Measurements from ENCODE around the gene P4HA3.
A peak's percentile ranks its signal among the peaks of the same experiment; 100 is the strongest.

Gene P4HA3

DNA sequence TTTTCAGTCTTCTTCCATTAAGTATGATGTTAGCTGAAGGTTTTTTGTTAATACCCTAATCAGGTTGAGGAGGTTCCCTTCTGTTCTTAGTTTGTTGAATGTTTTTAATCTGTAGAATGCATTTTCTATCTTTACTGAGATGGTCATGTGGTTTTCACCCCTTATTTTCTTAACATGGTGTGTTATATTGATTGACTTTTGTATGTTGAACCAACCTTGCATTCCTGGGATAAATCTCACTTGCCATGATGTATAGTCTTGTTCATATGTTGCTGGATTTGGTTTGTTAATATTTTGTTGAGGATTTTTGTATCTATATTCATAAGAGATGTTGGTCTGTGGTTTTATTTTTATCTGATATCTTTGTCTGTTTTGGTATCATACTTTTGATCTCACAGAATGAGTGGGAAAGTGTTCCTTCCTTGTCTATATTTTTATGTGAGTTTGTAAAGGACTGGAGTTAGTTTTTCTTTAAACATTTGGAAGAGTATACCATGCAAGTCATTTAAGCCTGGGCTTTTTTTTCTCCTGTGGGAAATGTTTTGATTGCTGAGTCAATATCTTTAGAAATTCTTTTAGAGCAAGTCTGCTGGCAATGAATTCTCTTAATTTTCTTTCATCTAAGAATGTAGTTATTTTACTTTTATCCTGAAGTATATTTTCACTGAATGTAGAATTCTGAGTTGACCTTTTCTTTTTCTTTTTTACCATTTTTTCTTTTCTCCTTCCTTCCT is 5.5 kb upstream of the P4HA3 start:
- DNase-seq, result no peak

DNA sequence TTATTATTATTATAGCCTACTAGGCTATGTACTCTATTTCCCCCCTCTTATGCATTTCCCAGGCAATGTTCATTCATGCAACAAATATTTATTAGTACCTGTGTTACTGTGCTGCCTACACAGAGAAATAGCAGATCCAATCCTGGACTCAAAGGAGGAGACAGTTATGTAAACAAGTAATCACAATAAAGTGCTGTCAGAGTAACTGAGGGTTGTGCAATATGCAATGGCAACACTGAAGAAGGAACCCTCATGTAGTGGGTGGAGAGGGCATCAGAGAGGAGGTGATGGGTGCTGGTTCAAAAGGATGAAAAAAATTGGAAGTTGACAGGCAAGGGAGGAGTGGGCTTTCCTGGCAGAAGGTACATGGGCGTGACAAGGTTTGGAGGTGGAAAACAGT is 886 bp upstream of the P4HA3 start:
- no peak for DNase-seq

DNA sequence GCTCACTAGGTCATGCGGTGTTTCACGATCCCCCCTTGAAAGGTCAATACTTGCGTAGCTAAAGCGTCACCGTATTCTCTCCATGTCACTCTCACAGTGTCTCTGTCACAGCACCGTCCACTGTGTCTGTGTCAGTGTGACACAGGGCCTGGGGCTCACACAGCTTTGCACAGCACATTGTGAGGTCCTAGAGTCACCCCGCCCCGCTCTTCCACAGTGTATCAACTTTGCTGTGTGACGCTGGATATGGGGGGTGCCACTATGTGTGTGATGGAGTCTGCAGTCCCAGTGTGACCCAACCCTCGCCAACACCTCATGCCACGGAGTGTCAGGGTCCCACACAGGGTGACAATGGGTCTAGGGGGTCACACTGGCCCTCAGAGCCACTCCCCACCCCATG is 583 bp downstream of the P4HA3 start:
- DNase-seq, result no peak

DNA sequence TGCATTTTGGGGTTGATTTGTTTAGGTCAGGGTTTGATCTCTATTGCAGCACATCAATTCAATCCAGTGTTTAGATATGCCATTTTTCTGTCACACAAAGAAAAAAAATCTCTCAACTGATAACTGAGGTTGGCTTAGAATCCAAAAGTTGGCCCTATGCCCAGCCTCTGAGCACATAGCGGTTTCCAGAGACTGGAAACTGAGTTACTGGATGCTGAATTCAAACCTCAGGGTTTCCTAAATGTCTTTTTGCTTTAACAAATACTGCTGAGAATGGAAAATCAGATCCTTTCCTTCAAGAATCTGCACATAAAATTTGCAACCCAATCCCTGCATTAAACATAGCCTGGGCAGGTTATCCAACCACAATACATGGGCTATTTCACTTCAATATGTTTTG is 4.0 kb downstream of the P4HA3 start:
- no peak for DNase-seq

DNA sequence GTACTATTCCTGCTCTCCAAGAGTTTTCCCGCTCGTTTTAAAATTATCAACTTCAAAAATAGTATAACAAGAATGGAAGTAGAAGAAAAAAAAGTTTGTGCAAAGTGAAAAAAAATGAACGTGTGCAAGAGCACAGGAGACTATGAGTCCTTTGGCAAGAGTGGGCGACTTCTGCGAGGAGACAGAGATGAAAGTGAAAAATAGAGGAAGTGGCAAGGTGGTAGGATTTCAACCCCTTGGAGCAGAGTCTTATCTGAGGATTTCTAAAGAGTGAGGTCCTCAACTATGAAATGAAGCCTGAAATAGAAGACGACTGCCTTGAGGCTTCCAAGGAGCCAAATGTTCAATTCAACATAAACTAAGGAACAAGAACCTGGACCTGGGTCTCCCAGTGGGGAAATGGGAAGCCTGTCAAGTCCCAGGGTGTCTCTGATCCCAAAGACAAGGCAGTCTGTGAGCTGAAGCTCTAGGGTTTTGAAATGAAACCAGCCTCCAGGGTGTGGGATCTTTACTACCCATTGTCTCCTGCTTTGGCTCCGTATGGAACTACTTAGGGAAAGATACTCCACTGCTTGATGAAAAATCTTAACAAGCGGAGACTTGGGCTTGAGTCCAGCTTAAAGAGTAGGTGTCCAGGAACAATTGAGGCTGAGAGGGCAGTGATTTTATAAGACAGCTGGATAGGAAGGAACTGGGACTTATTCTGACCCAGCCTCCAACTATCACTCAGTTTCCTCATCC is 4.8 kb downstream of the P4HA3 start:
- no peak for DNase-seq

DNA sequence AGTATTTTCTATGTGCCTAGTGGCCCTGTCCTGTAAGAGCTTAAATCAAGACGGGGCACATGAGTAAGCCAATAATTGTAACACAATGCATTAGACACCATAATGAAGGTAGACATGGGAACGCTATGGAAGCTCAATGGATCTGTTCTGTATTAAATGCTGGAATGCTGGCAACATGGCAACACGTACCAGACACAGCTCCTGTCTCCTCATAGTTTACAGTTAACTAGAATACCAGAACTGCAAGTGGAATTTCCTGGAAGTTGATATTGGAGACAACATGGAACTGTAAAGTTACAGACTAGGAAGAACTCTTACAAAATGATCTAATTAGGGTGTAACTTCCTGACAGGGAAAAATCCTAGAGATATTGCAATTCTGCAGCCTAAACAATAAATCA is 12.4 kb downstream of the P4HA3 start:
- DNase-seq, result no peak

DNA sequence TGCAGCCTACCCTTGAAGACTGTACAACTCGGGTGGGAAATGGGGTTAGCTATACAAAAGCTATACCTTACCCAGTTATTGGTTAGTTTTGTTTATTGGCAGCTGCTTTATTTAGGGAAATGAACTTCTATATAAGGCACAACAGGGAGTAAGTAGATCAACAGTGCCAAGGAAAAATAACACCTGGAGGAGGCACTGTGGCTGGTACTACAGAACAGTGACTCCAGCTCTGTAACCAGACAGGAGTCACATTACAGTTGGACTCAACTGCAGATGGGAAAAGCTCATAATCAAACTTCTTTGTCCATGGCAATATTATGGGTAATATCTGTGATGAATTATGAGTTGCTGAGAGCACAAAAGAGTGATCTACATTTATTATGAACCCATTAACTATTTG is 14.0 kb downstream of the P4HA3 start:
- DNase-seq, result no peak

DNA sequence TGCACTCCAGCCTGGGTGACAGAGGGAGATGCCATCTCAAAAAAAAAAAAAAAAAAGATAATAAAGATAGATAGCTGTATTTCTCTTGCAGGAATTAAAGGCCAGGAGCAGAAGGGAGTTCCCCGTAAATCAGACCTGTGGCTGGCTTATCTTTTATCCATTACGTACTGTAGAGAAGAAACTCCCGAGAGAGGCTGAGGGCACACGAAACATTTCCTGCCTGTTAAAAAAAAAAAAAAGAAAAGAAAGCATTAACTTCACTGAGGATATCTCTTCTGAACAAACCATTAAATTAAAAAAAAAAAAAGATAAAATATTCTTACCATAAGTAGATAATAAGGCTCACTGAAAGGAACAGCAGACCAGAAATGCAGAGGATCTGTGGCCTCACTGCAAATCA is 22.5 kb downstream of the P4HA3 start:
- DNase-seq, result no peak

DNA sequence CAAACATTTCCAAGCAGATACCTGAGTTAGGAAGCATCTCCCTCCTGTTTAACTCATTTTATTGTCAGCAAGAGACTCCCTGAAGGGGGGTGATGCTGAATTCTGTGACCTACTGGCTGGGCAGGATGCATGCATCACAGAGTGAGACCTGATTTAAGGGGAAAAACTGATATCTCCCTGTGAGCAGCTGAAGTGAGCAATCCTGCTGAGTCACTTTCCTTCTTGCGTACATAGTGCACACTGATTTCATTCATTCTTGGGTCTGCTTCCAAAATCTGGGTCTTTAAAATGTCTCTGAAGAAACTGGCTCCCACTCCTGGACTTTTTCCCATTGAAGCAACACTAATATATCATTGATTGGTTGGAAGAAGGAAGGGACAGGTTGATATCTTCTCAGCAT is 23.3 kb downstream of the P4HA3 start:
- no peak for DNase-seq

DNA sequence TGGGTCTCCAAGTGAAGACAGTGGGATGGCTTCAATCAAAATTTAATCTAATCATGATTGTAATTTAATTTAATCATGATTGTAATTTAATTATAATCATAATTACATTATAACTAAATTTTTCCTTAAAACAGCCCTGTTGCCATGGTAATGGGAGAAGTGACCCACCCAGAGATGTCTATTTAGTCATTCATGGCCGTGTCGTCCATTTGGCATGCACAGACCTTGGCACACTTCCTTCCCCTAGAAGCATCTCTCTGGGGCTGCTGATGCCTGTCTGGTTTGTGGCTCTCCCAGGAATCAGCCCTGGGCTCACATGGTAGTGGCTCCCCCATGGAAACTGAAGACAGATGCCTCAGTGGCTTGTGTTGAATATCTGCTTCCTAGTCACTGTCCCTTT is 27.0 kb downstream of the P4HA3 start:
- DNase-seq, result no peak

DNA sequence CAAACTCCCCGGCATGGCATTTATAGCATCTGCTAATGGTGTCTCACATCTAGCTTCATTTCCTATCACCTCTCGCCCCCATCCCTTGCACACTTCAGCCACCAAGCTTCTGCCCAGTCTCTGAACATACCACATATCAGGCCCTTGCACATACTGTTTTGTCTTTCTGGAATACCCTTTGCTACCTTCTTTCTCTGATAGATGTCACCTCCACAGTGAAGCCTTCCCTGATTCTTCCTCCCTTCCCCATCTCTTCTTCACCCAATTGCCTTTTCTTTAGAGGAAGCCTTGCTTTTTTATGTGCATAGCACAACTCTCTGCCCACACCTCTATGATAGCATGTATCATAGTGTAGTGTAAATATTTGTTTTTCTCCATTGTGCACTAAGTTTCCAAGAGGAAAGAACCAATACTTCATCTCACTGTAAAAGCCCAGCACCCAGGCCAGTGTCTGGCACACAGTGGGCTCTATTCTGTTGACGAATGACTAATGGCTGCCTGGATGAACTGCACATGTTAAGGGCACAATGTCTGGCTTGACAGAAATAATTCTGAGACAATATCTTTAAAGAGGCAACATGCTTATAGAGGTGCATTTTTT is 27.8 kb downstream of the P4HA3 start:
- DNase-seq, result no peak

DNA sequence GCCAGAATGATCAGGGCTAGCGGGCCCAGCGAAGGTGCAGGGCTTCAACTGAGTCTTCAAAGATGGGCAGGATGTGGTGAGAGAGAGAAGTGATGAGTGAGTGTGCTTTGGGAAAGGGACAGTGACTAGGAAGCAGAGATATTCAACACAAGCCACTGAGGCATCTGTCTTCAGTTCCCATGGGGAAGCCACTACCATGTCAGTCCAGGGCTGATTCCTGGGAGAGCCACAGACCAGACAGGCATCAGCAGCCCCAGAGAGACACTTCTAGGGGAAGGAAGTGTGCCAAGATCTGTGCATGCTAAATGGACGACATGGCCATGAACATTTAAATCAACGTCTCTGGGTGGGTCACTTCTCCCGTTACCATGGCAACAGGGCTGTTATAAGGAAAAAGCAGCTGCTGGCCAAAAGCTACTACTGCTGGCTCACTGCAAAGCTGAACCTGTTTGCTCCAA is 28.5 kb downstream of the P4HA3 start:
- peak; percentile 4 to 22 for DNase-seq

DNA sequence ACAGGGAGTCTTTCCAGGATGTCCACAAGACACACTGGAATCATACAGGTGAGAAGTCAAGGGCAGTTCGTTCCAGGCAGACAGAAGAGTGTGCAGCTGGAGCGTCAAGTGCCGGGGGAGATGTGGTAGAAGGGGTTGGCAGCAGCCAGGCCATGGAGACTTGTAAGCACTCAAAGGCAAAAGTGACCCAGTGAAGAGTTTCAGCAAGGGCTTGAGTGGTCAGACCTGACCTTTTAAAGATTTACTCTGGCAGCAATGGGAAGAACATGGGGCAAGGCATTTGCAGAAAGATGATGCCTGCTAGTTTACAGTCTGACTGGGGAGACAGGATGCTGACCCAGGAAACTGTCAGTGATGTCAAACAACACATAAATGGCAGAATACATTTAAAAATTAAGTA is 29.0 kb downstream of the P4HA3 start:
- no peak for DNase-seq

DNA sequence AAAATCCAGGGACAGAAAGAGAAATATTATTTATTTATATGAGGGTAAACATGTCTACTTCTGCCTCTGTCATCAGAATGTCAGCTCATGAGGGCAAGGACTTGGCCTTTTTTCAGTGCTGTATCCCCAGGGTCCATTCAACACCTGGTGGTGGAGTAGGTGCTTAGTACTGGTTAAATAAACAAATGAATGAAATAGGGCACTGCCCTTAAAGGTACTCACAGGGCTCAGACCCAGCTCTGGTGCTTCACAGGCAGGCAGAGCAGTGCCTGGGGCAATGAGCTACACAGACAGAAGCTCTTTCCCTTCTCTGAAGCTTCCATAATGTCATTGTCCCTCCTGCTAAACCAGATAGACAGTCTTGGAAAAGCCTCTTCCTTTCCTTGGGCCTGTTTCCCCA is 30.9 kb downstream of the P4HA3 start:
- no peak for DNase-seq

DNA sequence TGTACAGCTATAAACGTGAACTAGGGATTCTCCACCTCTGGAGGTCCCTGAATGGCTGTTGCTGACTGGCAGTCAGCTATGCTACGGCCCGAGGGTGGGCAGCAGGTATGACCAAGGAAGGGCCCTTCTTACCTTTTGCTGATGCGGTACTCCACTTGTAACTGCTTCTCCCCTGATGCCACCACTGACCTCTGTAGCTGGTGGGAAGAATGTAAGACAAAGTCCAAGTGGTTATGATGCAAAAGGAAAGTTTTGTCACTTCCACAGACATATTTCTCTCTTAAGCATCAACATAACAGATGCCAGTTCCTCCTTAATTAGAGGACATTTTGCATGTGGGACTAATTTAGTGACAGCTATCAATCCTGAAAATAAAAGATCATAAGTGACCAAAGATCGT is 32.2 kb downstream of the P4HA3 start:
- no peak for DNase-seq

DNA sequence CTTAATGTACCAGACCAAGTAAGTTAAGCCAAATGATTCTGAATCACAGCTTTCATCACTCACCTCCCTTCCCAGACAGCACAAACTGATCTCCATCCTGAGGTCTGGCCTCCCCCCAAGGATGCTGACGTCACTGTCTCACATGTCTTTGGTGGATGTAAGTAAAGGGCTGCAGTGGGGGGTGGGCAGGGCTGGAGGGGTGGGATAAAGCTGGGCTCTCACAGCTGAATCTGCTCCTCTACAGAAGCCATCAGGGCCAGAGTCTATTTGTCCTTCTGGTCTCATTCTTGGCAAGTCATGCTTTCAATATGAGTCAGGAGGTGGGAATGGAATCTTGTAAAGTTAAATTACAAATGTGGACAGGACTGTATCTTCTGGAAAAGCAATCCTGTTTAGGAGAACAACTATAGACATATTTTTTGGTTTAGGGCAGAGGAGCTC is 32.7 kb downstream of the P4HA3 start:
- no peak for DNase-seq

DNA sequence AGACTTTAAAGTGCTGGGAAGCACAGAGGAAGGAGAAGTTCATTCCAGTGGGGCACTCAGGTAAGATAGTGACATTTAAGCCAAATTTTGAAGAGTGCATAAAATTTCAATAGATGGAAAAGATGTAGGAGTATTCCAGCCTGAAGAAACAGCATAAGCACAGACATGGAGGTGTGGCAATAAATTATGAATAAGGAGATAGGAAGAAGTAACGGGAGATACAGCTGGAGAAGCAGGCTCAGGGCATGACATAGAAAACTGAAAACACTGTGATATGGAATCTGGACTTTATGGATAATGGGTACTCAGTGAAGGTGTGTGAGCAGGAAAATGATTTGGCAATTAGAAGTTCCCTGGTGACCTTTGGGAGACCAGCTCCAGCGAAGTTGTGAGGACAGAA is 33.3 kb downstream of the P4HA3 start:
- DNase-seq, result no peak

DNA sequence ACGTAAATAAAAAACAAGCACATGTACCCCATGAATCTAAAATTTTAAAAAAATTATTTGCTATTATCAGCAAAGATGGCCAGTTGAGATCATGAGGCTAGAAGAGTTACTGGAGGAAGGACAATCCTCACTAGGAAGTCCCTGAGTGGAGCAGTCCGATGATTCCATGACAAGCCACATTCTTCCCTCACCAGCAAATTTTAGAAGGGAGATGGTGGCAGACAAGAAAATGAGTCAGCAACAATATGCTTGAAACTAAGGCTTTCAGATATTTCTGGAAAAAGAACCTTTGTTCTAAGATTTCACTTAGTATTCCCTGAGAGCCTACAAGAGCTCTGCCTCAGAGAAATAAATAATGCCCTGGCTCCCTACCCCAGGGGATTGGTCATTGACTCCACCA is 34.9 kb downstream of the P4HA3 start:
- no peak for DNase-seq

DNA sequence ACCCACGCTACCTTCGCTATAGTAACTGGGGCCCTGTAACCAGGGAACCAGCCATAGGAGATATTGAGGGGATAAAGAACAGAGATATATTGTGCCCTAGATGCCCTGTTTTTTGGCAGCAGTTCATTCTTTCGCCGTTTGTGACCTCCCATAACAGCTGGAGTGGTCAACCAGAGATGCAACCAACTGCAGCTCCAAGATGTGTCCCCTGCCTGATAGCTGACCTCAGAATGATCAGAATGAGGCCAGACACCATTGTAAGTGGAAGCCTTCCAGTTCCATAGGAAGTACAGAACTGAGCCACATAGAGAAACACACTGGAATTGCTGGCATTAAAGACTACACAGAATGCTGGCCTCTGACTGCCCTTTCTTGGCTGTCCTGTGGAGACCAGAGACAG is 39.2 kb downstream of the P4HA3 start:
- no peak for DNase-seq

DNA sequence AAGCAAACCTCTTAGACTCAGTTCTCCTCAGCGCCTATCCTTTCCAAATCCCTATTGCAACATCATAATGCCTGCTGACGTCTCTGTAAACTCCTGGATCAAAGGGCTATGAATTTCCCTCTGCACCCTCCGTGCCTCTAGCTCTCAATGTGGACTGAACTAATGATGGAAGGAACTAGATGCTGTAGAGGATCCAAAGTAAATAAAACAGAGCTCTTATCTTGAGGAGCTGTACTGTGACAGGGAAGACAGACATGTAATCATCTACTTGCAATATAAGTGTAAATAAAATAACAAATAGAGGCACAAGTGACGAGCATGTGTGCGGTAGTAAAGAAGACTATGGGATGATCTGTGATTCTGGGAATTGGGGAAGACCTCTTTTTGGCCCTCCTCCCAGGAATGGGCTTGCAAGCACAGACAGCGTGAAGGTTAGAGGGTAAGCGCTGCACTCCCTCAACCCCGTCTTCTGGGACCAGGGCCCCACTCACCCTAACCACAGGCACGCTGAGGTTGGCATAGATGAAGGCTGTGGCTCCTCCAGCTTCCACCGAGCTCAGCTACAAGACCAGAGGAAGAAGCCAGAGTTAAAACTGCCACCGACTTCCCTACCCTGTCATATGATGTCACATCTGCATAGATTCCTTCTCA is 42.2 kb downstream of the P4HA3 start:
- no peak for DNase-seq

DNA sequence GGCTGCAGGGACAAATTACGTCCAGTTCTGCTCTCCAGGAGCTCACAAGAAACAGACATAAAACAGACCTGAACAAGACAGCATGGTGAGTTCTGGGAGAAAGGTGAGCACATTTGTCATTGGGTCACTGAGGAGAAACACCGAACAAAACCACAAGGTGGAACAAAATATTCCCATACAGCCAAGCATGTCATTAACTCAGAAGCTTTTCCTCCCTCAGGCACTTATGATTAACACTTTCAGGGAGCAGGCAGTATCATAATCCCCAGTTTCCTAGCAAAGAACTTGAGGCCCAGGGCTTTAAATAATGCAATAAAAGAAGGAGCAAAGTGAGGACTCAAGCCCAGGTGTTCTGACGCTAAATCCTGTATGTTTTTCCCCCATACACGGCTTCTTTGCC is 43.0 kb downstream of the P4HA3 start:
- DNase-seq, result no peak

DNA sequence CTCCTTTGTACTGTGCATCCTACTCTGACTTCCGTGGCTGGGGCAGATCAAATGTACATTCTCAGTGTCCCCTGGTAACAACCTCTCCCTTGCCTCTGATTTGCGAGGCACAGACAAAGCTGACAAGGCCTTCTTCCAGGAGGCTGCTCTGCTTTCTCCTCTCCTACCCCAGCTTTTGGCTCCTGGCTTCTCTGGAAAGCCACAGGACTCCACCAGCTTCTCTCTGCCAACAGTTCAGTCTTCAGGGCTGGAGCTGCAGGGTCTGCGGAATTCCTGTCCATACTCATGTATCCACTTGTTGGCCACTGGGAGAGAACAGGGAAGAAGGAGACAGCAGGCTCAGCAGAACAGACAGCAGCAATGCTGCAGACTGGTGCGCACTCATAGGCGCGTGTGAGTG is 44.4 kb downstream of the P4HA3 start:
- DNase-seq, result no peak

DNA sequence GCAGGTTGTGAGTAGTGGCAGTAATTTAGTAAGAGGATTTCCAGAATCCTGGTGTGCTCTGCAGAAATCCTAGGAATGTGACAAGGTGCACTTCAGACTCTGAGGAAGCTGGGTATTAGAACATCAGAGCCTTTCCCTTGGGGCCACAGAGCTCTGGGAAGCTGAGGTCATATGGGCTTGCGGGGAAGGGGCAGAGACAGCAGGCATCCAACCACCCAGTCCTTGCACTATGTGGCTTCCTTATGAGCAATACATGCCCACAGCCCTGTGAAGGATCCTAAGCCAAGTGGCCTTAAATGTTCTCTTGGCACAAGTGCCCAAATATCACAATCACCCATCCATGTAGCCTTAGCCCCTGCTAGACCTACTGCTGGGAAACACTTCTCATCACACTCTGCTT is 46.2 kb downstream of the P4HA3 start:
- DNase-seq, result no peak

DNA sequence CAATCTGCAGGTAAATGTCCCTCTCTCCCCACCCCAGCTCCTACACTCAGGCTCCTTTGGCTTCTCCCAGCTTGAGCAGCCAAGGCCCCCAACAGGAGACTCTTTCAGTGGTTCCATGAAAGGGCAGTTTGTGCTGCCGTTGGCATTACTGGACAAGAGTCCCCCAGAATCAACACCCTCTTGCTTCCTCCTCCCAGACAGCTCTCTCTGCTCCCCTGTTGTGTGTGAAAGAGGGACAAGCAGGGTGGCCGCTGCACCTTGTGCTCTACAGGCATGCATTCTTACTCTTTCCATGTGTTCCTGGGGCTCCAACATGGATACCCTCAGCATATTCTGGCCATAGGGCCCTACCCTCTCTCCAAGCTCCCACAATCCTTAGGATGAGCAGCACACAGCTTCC is 48.7 kb downstream of the P4HA3 start:
- DNase-seq, result no peak

Measured in NCI-H524 (cell line).